GM12874 (cell line): ENCODE data around the gene CDKN2D.

Experiments used
- TF ChIP-seq, protein P1 (sequence below): IDR thresholded peaks from 2 replicates; pipeline ENCODE4 v1.5.1; 2011; ENCODE audit warnings: low read depth, mild to moderate bottlenecking, control low read depth, low read length, moderate library complexity; ENCODE audit not compliant: insufficient read depth

Gene CDKN2D

DNA sequence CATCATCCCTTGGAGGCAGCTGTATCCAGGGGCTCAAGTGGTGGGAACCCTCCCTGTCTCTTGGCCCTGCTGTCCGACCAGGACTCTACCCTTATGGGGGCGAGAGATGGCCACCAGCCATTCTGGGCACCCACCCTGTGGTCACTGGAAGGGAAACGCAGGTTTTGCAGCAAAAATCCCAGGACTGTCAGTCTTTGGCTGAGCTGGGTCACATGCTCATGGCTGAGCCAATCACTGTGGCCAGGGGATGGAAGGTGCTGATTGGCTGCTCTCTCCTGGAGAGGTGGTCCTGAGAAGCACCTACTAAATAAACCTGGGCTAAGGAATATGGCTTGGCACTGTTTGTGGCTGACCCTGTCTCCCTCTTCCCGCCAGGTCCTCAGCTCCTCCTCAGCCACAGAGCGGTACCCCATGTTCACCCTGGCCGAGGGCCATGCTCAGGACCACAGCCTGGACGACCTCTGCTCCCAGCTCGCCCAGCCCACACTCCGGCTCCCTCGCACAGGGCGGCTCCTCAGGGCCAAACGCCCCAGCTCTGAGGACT lies 16.2 kb downstream of the CDKN2D start:
- TF ChIP-seq, protein P1, sequence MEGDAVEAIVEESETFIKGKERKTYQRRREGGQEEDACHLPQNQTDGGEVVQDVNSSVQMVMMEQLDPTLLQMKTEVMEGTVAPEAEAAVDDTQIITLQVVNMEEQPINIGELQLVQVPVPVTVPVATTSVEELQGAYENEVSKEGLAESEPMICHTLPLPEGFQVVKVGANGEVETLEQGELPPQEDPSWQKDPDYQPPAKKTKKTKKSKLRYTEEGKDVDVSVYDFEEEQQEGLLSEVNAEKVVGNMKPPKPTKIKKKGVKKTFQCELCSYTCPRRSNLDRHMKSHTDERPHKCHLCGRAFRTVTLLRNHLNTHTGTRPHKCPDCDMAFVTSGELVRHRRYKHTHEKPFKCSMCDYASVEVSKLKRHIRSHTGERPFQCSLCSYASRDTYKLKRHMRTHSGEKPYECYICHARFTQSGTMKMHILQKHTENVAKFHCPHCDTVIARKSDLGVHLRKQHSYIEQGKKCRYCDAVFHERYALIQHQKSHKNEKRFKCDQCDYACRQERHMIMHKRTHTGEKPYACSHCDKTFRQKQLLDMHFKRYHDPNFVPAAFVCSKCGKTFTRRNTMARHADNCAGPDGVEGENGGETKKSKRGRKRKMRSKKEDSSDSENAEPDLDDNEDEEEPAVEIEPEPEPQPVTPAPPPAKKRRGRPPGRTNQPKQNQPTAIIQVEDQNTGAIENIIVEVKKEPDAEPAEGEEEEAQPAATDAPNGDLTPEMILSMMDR: no peak

DNA sequence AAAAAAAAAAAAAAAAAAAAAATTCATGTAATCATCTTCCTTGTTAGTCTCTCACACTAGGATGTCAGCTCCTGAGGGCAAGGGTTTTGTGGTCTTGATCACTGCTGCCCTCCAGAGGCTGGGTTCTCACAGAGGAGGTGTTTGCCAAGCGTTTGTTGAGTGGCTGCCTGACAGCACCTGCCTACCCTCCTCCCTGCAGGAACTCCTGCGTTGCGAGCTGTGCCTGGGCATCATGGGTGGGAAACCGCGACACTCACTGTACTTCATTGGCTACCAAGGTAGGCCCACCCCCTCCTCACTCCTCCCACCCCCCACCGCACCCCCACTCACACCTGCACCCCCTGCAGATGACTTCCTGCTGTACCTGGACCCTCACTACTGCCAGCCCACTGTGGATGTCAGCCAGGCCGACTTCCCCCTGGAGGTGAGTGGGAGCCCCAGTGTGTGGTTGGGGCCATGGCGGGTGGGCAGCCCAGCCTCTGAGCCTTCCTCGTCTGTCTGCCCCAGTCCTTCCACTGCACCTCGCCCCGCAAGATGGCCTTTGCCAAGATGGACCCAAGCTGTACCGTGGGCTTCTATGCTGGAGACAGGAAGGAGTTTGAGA lies 17.0 kb downstream of the CDKN2D start:
- TF ChIP-seq, protein P1: 0 out of 2 replicates have a peak, but pooled peaks have one; percentile 10

DNA sequence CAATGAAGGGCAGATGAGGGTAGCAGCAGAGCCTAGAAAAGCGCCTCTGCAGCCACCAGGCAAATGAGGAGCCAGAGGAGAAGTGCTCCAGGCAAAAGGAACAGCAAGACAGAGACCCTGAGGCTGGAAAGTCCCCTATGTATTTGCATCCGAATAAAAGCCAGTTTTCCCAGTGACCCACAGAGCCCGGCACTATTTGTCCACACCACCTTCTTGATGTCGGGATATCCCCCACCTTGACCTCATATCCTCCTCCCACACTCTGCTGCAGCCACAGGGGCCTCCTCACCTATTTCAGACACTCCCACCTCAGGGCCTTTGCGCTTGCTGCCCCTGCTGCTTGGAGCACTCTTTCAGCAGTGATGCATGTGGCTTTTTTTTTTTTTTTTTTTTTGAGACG lies 18.4 kb downstream of the CDKN2D start:
- TF ChIP-seq, protein P1: no peak

DNA sequence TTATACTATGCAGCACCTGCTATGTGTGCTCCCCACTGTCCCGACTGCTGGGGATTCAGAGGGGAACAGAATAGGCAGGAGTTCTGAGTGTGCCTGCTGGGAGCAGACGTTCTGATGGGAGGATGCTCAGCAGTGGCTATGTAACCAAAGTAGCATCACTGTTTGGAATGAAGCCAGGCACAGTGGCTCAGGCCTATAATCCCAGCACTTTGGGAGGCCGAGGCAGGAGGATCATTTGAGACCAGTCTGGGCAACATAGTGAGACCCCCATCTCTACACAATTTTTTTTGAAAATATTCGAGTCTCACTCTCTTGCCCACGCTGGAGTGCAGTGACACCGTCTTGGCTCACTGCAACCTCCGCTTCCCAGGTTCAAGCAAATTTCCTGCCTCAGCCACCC lies 19.0 kb downstream of the CDKN2D start:
- TF ChIP-seq, protein P1: no peak

DNA sequence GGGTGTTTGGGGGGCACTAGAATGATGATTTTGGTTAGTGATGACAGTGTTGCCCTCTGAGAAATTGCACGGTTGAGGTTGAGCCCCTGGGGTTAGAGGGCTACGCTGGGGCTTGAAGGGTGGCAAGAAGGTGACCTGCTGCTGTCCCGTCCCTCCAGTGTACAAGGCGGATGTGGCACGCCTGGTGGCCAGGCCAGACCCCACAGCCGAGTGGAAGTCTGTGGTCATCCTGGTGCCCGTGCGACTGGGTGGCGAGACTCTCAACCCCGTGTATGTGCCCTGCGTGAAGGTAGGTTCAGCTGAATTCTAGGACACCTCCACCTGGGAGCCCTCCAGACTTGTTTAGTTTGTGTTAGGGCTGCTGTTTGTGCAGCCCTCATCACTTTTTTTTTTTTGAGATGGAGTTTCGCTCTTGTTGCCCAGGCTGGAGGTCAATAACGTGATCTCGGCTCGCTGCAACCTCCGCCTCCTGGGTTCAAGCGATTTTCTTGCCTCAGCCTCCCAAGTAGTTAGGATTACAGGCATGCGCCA lies 20.0 kb downstream of the CDKN2D start:
- TF ChIP-seq, protein P1: no peak

DNA sequence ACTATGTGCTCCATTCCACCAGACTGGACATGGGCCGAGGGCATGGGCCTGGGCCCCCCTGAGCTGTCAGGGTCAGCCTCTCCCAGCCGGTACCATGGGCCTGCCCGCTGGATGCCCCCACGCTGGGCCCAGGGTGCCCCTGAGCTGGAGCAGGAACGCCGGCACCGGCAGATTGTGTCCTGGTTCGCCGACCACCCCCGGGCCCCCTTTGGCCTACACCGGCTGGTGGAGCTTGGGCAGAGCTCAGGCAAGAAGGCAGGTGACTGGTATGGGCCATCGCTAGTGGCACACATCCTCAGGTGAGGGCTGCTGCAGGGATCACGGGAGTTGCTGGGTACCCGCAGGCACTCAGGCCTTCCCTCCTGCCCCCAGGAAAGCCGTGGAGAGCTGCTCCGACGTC lies 22.0 kb downstream of the CDKN2D start:
- TF ChIP-seq, protein P1: no peak

DNA sequence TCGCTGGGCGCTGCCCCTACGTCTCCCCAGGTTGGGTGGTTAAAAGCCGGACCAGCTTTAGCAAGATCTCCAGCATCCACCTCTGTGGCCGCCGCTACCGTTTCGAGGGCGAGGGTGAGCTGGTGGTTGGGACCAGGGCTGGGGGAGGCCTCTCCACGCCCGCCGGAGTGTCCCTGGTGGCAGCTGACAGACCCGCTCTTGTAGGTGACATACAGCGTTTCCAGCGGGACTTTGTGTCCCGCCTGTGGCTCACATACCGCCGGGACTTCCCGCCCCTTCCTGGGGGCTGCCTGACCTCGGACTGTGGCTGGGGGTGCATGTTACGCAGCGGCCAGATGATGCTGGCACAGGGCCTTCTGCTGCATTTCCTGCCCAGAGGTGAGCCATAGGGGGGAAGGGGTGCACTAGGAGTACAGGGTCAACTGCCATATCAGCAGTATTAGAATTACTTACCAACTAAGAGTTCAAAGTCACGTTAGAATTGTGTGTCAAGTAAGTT lies 24.0 kb downstream of the CDKN2D start:
- TF ChIP-seq, protein P1: no peak
